Right atrium auricular region (tissue), 2 donors: ENCODE measurements around the gene ADRA2C. TPM values are rescaled to one million over a fixed set of nuclear protein-coding genes. Genes with fewer than 3 reads are reported as not detected.

ENCODE experiments used
- DNase-seq: peaks from one replicate; pipeline ENCODE4 v3.0.0-alpha.2; 2019; ENCODE audit warnings: low spot score
- H3K27ac ChIP-seq, 2 donors: fragments of 200-600 bp; sonication (generic); 1 replicate in 1 of 2; 2 replicates in 1 of 2; pipeline ENCODE4 v1.5.1; 2016 to 2019
- H3K27me3 ChIP-seq, 2 donors: fragments of 200-600 bp; sonication (generic); one replicate each; pipeline versions ENCODE4 v1.5.1 to v1.6.0; 2017 to 2019
- H3K36me3 ChIP-seq: fragments of 200-600 bp; sonication (generic); one replicate; pipeline ENCODE4 v1.5.1; 2016
- H3K4me1 ChIP-seq, 2 donors: fragments of 200-600 bp; sonication (generic); one replicate each; pipeline versions ENCODE4 v1.5.1 to v1.6.0; 2017 to 2019
- H3K4me3 ChIP-seq, 2 donors: fragments of 200-600 bp; sonication (generic); 1 replicate in 1 of 2; 2 replicates in 1 of 2; pipeline ENCODE4 v1.5.1; 2017 to 2019; ENCODE audit warnings: mild to moderate bottlenecking in 1 of 2, moderate library complexity in 1 of 2
- H3K9me3 ChIP-seq, 2 donors: fragments of 200-600 bp; sonication (generic); one replicate each; pipeline ENCODE4 v1.5.1; 2019
- total RNA-seq, 2 donors: library from RNA; depleted of rRNA; stranded (reverse); fragments of >200 nt; gene quantifications; one replicate each; pipeline ENCODE4 v1.1.0, GENCODE V29; 2016
- TF ChIP-seq, protein P1 (sequence below), 2 donors: fragments of 200-600 bp; sonication (generic); IDR thresholded peaks; one replicate each; pipeline ENCODE4 v1.5.1; 2019; ENCODE audit warnings: antibody characterized with exemption in 2 of 2

ADRA2C gene
- total RNA-seq, 2 donors from 2014 or later, result 2.6 to 3.1 TPM

GRCh38 chr4:3802571-3803474, 36.6 kb downstream of the ADRA2C start:
- Histone ChIP-seq H3K27me3 (no peaks in the 10 kb centered on the region), H3K27ac (no peak overlapping the region), H3K4me1 (no peaks in the 10 kb centered on the region), H3K9me3 (no peaks in the 10 kb centered on the region), H3K4me3 (no peak overlapping the region), H3K36me3 (no peaks in the 10 kb centered on the region)
- TF ChIP-seq, protein P1, sequence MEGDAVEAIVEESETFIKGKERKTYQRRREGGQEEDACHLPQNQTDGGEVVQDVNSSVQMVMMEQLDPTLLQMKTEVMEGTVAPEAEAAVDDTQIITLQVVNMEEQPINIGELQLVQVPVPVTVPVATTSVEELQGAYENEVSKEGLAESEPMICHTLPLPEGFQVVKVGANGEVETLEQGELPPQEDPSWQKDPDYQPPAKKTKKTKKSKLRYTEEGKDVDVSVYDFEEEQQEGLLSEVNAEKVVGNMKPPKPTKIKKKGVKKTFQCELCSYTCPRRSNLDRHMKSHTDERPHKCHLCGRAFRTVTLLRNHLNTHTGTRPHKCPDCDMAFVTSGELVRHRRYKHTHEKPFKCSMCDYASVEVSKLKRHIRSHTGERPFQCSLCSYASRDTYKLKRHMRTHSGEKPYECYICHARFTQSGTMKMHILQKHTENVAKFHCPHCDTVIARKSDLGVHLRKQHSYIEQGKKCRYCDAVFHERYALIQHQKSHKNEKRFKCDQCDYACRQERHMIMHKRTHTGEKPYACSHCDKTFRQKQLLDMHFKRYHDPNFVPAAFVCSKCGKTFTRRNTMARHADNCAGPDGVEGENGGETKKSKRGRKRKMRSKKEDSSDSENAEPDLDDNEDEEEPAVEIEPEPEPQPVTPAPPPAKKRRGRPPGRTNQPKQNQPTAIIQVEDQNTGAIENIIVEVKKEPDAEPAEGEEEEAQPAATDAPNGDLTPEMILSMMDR (IDR thresholded peaks at IDR 0.05), result no peak
- DNase-seq, result no peak

GRCh38 chr4:3803475-3803847, 37.3 kb downstream of the ADRA2C start:
- Histone ChIP-seq H3K4me3 (no peak overlapping the region), H3K27ac (no peak overlapping the region), H3K9me3 (no peaks in the 10 kb centered on the region), H3K36me3 (no peaks in the 10 kb centered on the region), H3K27me3 (no peaks in the 10 kb centered on the region), H3K4me1 (no peaks in the 10 kb centered on the region)
- TF ChIP-seq, protein P1 (IDR thresholded peaks at IDR 0.05), result no peak
- DNase-seq, result no peak

- no peaks in the 10 kb centered on the region for H3K27me3 ChIP-seq
- H3K36me3 ChIP-seq, result no peaks in the 10 kb centered on the region
- H3K27ac ChIP-seq, result no peak overlapping the region
- no peak for DNase-seq
- TF ChIP-seq, protein P1 (IDR thresholded peaks at IDR 0.05), result no peak
- H3K4me3 ChIP-seq, result no peak overlapping the region
- no peaks in the 10 kb centered on the region for H3K9me3 ChIP-seq
- H3K4me1 ChIP-seq, result no peaks in the 10 kb centered on the region
These were observed 37.8 kb downstream of the ADRA2C start for GRCh38 chr4:3803946-3804345.

GRCh38 chr4:3805026-3805425, 38.8 kb downstream of the ADRA2C start:
- DNase-seq, result no peak
- TF ChIP-seq, protein P1 (IDR thresholded peaks at IDR 0.05), result no peak
- no peaks in the 10 kb centered on the region for H3K9me3 ChIP-seq
- no peak overlapping the region for H3K4me3 ChIP-seq
- no peaks in the 10 kb centered on the region for H3K27me3 ChIP-seq
- H3K36me3 ChIP-seq, result no peaks in the 10 kb centered on the region
- H3K27ac ChIP-seq, result no peak overlapping the region
- H3K4me1 ChIP-seq, result no peaks in the 10 kb centered on the region

- TF ChIP-seq, protein P1 (IDR thresholded peaks at IDR 0.05), result no peak
- no peaks in the 10 kb centered on the region for H3K27me3 ChIP-seq
- DNase-seq, result no peak
These were observed 39.5 kb downstream of the ADRA2C start for GRCh38 chr4:3805731-3806130.

More at GRCh38 chr4:3805731-3806130, 39.5 kb downstream of the ADRA2C start:
- no peaks in the 10 kb centered on the region for H3K4me1 ChIP-seq
- no peak overlapping the region for H3K4me3 ChIP-seq
- H3K36me3 ChIP-seq, result no peaks in the 10 kb centered on the region
- H3K27ac ChIP-seq, result no peak overlapping the region
- H3K9me3 ChIP-seq, result no peaks in the 10 kb centered on the region
